ENCODE data around the gene CDCP2. TPM values are rescaled to one million over a fixed set of nuclear protein-coding genes. Genes with fewer than 3 reads are reported as not detected.

The CDCP2 gene
- total RNA-seq, 1 experiment from 2014 or later = not detected

- Histone ChIP-seq H3K9me2 (ENCODE audit: insufficient read depth) (no peaks in the 10 kb centered on the region), H3K27me3 (ENCODE audit: insufficient read depth, low read depth) (no peaks in the 10 kb centered on the region), H3F3A (ENCODE audit: insufficient read depth, low read depth) (no peaks in the 10 kb centered on the region), H3K4me1 (replicated peaks; ENCODE audit: insufficient read depth) (no peaks in the 10 kb centered on the region), H3K9me3 (ENCODE audit: insufficient read depth, low read depth) (no peaks in the 10 kb centered on the region), H3K79me2 (ENCODE audit: low read depth) (no peaks in the 10 kb centered on the region), H3K27ac (no peak overlapping the region), H4K20me1 (ENCODE audit: insufficient read depth) (no peaks in the 10 kb centered on the region), H2AFZ (no peak overlapping the region), H3K4me3 (no peak overlapping the region), H3K36me3 (ENCODE audit: low read depth) (no peaks in the 10 kb centered on the region), H3K4me2 (no peak overlapping the region)
- no TSS peak for BruUV-seq (replicated peaks)
- POLR2A ChIA-PET (ENCODE audit: unreplicated experiment) = no interaction called here
- intact Hi-C loops (cut with micrococcal nuclease; ENCODE audit: unreplicated experiment) = no loop called here
- DNase-seq = no peak
- TF ChIP-seq CTCF (conservative IDR thresholded peaks at IDR 0.05) = no peak
- no peak for TF ChIP-seq EZH2 (IDR thresholded peaks at IDR 0.05; ENCODE audit: low read depth)
- CTCF ChIA-PET = no interaction called here
Measured at GRCh38 chr1:54172614-54173599, 20.1 kb upstream of the CDCP2 start.

- H3K9me3 ChIP-seq (ENCODE audit: insufficient read depth, low read depth) = no peaks in the 10 kb centered on the region
- TF ChIP-seq CTCF (conservative IDR thresholded peaks at IDR 0.05) = no peak
- no peak for TF ChIP-seq EZH2 (IDR thresholded peaks at IDR 0.05; ENCODE audit: low read depth)
- H3K27me3 ChIP-seq (ENCODE audit: insufficient read depth, low read depth) = no peaks in the 10 kb centered on the region
- H3K9me2 ChIP-seq (ENCODE audit: insufficient read depth) = no peaks in the 10 kb centered on the region
- no peak for DNase-seq
- CTCF ChIA-PET = no interaction called here
- POLR2A ChIA-PET (ENCODE audit: unreplicated experiment) = no interaction called here
- no peak overlapping the region for H2AFZ ChIP-seq
- H3K36me3 ChIP-seq (ENCODE audit: low read depth) = no peaks in the 10 kb centered on the region
- H3K79me2 ChIP-seq (ENCODE audit: low read depth) = no peaks in the 10 kb centered on the region
- H3K4me1 ChIP-seq (replicated peaks; ENCODE audit: insufficient read depth) = no peaks in the 10 kb centered on the region
- H3F3A ChIP-seq (ENCODE audit: insufficient read depth, low read depth) = no peaks in the 10 kb centered on the region
- H3K4me2 ChIP-seq = no peak overlapping the region
- intact Hi-C loops (cut with micrococcal nuclease; ENCODE audit: unreplicated experiment) = no loop called here
- H4K20me1 ChIP-seq (ENCODE audit: insufficient read depth) = no peaks in the 10 kb centered on the region
- no peak overlapping the region for H3K27ac ChIP-seq
- H3K4me3 ChIP-seq = no peak overlapping the region
- BruUV-seq (replicated peaks) = no TSS peak
Measured at GRCh38 chr1:54171606-54172005, 18.8 kb upstream of the CDCP2 start.

- Histone ChIP-seq H2AFZ (no peak overlapping the region), H3K36me3 (ENCODE audit: low read depth) (no peaks in the 10 kb centered on the region), H3F3A (ENCODE audit: insufficient read depth, low read depth) (no peaks in the 10 kb centered on the region), H3K4me2 (no peak overlapping the region), H3K27me3 (ENCODE audit: insufficient read depth, low read depth) (no peaks in the 10 kb centered on the region), H3K79me2 (ENCODE audit: low read depth) (no peaks in the 10 kb centered on the region), H3K9me2 (ENCODE audit: insufficient read depth) (no peaks in the 10 kb centered on the region), H4K20me1 (ENCODE audit: insufficient read depth) (no peaks in the 10 kb centered on the region), H3K4me1 (replicated peaks; ENCODE audit: insufficient read depth) (no peaks in the 10 kb centered on the region), H3K9me3 (ENCODE audit: insufficient read depth, low read depth) (no peaks in the 10 kb centered on the region), H3K4me3 (no peak overlapping the region), H3K27ac (no peak overlapping the region)
- no TSS peak for BruUV-seq (replicated peaks)
- intact Hi-C loops (cut with micrococcal nuclease; ENCODE audit: unreplicated experiment) = no loop called here
- POLR2A ChIA-PET (ENCODE audit: unreplicated experiment) = no interaction called here
- DNase-seq = no peak
- TF ChIP-seq EZH2 (IDR thresholded peaks at IDR 0.05; ENCODE audit: low read depth) (no peak), CTCF (conservative IDR thresholded peaks at IDR 0.05) (no peak)
- CTCF ChIA-PET = no interaction called here
Measured at GRCh38 chr1:54171016-54171415, 18.2 kb upstream of the CDCP2 start.

Measured in PC-9 (cell line).